ENCODE measurements around the gene RAB5B.

DNA sequence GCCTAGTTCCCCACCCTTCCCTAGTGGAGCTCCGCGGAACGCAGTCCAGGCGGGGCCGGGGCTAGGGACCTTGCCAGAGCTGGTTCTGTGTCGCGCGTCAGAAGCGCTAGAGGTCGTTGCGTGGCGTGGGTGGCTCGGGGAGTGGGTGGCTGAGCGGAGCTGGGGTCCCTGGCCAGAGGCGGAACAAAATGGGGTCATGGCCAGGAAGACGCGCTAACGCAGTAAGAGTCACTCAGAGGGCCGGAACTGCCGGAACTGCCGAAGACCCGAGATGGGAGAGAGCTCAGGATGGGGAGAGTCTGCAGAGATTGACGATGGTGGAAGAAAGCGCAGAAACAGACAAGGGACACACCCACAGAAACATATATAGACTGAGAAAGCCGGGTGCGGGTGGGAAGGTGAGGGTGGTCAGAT is 38.1 kb upstream of the RAB5B start:
- TF ChIP-seq EZH2 (IDR thresholded peaks at IDR 0.05; ENCODE audit: low read length, missing control alignments): no peak
- TF ChIP-seq, protein P1, sequence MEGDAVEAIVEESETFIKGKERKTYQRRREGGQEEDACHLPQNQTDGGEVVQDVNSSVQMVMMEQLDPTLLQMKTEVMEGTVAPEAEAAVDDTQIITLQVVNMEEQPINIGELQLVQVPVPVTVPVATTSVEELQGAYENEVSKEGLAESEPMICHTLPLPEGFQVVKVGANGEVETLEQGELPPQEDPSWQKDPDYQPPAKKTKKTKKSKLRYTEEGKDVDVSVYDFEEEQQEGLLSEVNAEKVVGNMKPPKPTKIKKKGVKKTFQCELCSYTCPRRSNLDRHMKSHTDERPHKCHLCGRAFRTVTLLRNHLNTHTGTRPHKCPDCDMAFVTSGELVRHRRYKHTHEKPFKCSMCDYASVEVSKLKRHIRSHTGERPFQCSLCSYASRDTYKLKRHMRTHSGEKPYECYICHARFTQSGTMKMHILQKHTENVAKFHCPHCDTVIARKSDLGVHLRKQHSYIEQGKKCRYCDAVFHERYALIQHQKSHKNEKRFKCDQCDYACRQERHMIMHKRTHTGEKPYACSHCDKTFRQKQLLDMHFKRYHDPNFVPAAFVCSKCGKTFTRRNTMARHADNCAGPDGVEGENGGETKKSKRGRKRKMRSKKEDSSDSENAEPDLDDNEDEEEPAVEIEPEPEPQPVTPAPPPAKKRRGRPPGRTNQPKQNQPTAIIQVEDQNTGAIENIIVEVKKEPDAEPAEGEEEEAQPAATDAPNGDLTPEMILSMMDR (conservative IDR thresholded peaks at IDR 0.05 in 1 of 2, IDR thresholded peaks at IDR 0.05 in 1 of 2; ENCODE audit: low read depth in 1 of 2, low read length in 2 of 2): no peak

Measured in fibroblast of lung (primary cell).